Activated CD4-positive, alpha-beta T cell treated with anti-CD3 and anti-CD28 coated beads, Interleukin-2, amount 50 U/mL, for 1 hour (primary cell): ENCODE results near the gene TMA7B.
A peak's percentile ranks its signal among the peaks of the same experiment; 100 is the strongest.

ENCODE experiments used
- DNase-seq: peaks from one replicate; pipeline ENCODE4 v3.0.0-alpha.2; 2020

The TMA7B gene

DNA sequence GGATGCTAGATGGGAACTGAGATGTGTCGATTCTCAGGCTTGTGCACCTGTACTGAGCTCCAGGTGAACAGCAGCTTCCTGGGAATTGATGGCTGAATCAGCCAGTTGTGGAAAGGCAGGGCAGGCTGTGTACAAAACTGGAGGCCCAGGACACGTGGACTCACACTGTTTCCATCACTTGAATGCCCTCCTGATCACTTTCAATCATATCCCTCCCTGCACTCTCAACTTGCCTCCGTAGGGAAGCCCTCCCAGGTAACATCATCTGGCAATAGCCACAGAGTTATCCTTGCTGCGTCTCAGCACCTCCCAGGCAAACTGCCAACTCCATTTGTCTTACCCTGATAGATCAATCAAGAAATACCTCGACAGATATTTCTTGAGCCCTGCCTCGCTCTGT, 44.6 kb downstream of the TMA7B start:
- no peak for DNase-seq

DNA sequence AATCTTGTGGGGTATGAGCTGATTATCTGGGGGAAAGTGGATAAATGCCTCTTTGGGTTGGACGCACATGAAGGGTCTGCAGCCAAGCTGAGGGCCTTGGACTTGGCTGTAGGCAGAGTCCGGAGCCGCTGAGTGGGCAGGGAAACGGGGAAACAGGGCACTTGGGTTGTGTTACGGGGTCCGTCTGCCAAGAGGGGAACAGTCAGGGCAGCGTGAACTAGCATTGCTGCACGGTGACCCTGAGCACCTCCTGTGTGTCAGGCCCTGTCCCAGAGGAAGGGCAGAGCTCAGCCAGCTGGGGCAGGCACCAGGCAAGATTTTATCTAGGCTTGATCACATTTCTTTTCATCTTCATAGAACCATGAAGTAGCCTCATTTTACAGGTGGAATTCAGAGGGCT, 46.4 kb downstream of the TMA7B start:
- DNase-seq, result no peak

DNA sequence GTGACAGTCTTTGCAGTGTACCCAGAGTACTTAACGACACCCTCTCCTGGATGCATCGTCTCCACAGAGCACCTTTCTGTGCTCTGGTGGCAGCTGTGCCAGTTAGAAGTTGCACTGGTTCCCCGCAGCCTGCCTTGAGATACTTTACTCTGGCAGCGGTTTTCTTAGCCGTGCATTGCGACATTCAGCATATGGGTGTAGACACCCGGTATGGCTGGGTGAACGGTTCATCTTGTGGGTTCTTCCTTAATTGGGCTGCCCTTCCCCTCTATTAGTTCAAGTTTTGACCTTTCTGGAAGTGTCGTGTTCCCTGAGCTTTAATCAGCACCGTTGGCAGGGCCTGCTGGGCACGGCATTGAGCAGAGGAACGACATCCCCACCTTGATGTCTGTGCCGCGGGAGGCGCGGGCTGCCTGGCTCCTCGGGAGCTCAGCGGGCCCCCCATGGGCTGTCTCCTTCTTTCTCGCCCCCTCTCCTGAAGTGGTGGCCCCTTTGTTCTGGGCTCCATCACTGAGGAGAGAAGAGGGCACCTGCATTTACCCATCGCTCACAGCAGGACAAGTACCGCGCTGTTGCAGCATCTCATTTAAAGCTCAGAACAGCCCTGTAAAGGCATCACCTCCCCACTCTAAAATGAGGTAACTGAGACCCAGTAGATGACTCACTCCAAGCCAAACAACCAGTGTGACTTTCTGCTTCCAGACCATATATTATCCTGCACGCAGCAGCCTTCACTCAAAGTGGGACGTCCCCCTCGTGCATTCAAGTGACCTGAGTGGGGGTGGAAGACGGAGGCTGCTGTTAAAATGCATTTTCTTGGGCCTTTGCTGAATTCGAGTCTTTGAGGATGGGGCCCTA, 47.9 kb downstream of the TMA7B start:
- no peak for DNase-seq

DNA sequence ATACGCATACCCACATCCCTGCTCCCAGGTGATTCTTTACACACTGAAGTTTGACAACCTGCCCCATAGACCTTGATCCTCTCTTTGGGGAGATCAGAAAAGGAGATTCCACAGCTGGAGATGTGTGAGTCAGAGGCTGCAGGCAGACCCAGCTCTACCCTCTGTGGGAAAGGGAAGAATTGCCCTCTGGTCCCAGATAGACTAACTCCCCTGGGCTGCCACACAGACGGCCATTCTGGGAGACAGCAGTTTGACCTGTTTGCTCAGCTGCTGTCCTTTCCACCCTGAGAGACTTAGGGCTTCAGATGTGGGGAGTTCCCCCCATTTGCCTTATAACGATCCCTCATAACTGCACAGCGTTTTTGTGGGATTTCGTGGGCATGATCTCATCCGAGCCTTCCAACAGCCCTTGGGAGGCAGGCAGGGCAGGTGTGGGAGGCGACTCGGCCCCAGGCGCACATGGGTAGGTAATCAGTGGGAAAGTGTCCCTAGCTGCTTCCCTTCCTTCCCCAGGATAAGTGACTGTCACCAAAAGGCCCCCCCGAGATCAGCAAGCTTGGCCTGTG, 48.6 kb downstream of the TMA7B start:
- DNase-seq, result no peak

DNA sequence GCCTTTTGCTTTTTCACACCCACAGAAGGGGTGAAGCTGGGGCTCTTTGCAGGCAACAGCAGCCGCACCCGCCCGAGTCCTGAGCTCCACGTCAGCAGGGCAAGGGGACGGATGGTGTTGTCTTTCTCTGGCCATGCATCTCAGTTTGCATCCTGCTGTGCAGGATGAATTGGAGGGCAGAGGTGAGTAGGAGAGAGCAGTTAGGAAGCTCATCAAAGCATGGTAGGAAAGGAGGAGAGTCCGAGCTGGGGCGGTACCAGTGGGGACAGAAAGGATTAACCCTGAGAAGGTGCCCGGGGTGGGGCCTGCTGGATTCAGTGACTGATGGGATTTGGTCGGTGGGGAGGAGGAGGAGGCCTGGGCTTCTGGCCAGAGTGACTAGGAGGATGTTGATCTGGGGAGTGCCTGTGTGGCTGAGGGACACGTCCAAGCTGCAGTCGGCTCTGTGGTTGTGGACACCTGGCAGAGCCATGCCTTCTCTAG, 49.1 kb downstream of the TMA7B start:
- no peak for DNase-seq

DNA sequence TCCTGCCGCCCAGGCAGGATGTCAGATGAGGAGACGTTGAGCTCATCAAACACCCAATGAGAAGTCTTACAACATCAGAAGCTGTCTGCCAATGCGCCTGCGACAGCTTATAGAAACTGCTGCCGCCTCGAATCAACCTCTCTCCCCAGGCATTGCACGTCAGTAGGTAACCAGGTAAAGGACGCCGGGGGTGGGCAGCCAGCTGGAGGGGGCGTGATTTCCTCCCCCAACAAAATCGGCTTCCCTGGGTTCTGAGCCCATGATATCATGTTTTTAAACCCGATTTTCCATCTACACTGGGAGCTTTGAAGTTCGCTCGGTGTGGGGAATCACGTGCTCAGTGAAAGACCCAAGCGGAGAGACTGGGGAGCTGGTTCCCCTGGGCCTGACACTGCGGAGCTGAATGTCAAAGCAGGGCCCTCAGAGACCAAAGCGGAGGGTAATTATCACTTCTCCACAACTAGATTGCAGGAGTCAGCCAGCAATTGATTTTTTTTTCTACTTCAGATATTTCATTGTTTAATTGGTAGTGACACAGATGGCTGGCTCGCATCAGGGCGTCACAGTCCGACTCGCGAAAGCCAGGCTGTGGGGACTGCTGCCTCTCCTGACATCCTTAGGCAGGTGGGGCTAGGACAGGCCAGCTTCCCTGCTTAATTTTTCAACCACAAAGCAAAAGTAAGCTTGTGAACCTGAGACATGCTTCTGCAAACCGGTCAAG, 49.9 kb downstream of the TMA7B start:
- peak; percentile 39 for DNase-seq

DNA sequence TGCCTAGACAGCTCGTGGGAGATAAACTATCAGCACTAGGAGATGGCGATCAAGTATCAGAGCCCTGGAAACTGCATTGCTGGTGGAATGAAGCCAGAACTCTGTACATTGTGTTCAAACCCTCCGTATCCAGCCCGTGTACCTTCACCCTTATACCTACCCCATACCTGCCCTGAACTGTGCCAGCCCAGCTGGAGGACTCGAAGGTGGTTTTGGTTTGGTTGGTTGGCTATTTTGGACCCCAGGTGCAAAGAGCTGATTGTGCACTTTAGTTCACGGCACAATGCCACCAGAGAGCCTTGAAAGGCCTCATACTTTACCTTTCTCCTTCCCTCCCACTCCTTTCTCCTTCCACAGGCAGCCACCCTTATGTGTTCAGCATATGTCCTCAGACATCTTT, 50.5 kb downstream of the TMA7B start:
- no peak for DNase-seq
